ENCODE data around the gene TEX10. TPM values are rescaled to one million over a fixed set of nuclear protein-coding genes. Genes with fewer than 3 reads are reported as not detected.

The TEX10 gene
- total and polyA plus RNA-seq, 9 donors, result 21.5 to 26.3 (median 22.3) TPM

DNA sequence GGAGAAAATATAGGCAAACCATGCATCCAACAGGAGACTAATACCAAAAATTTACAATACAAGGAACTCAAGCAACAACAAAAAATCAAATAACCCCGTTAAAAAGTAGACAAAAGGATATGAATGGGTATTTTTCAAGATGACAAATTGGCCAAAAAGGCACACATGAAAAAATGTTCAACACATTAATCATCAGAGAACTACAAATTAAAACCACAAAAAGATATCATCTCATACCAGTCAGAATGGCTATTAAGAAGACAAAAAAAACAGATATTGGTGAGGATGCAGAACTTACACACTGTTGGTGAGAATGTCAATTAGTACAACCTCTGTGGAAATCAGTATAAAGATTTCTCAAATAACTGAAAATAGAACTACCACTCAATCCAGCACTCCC lies 35.0 kb downstream of the TEX10 start:
- no CpG with 5 or more reads among the region's 1 CpG for WGBS (ENCODE audit: insufficient coverage)
- Histone ChIP-seq H3K27me3 (ENCODE audit: control insufficient read depth, insufficient read depth, low read length) (no peaks in the 10 kb centered on the region), H3K4me1 (ENCODE audit: control insufficient read depth, insufficient read depth, low read length) (no peaks in the 10 kb centered on the region), H3K4me3 (ENCODE audit: low read length) (no peak overlapping the region), H3K36me3 (ENCODE audit: control insufficient read depth, insufficient read depth, low read length) (peaks cover 9% of the 10 kb centered on the region), H3K9me3 (replicated peaks; ENCODE audit: control insufficient read depth, low read depth, low read length) (no peaks in the 10 kb centered on the region), H3K27ac (ENCODE audit: low read length) (no peak overlapping the region)
- no peak for DNase-seq

DNA sequence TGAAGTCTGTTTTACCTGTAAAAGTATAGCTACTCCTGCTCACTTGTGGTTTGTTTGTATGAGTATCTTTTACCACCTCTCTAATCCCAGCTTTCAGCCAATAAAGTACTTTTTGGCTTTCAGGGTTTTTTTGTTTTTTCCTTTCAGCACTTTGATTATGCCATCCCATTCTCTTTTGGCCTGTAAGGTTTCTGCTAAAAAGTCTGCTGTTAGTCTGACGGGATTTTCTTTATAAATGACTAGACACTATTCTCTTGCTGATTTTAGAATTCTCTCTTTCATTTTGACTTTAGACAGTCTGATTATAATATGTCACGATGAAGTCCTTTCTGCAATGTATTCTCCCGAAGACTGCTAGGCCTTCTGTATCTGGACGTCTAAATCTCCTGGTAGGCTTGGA lies 37.2 kb downstream of the TEX10 start:
- WGBS (ENCODE audit: insufficient coverage), result no CpG with 5 or more reads among the region's 4 CpGs

DNA sequence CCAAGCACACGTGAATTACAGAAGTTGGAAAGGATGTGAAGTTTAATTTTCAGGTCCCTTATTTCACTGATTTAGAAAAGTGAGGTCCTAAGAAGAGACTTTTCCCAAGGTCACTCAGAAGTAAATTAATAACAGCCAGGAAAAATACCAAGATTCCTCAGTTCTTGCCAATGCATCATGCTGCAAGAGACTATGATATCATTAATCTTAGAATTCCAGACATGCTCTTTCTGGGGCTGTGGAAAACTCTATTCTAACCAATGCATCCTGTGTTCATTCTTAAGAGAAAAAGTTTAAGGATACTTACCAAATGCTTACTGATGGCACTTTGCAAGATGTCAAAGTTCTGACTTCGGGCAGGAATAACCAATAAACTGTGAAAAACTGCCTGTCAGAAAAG lies 42.8 kb downstream of the TEX10 start:
- DNase-seq, result no peak
- no peaks in the 10 kb centered on the region for H3K4me1 ChIP-seq (ENCODE audit: control insufficient read depth, insufficient read depth, low read length)
- WGBS (ENCODE audit: insufficient coverage), result no CpG with 5 or more reads among the region's 2 CpGs
- no peaks in the 10 kb centered on the region for H3K27me3 ChIP-seq (ENCODE audit: control insufficient read depth, insufficient read depth, low read length)
- no peak overlapping the region for H3K27ac ChIP-seq (ENCODE audit: low read length)
- H3K4me3 ChIP-seq (ENCODE audit: low read length), result no peak overlapping the region
- H3K9me3 ChIP-seq (replicated peaks; ENCODE audit: control insufficient read depth, low read depth, low read length), result no peaks in the 10 kb centered on the region
- peaks cover 11% of the 10 kb centered on the region for H3K36me3 ChIP-seq (ENCODE audit: control insufficient read depth, insufficient read depth, low read length)

More for the DNA sequence above, 37.2 kb downstream of the TEX10 start:
- peaks cover 12% of the 10 kb centered on the region for H3K36me3 ChIP-seq (ENCODE audit: control insufficient read depth, insufficient read depth, low read length)
- no peaks in the 10 kb centered on the region for H3K4me1 ChIP-seq (ENCODE audit: control insufficient read depth, insufficient read depth, low read length)
- H3K9me3 ChIP-seq (replicated peaks; ENCODE audit: control insufficient read depth, low read depth, low read length), result no peaks in the 10 kb centered on the region
- no peaks in the 10 kb centered on the region for H3K27me3 ChIP-seq (ENCODE audit: control insufficient read depth, insufficient read depth, low read length)
- no peak for DNase-seq
- no peak overlapping the region for H3K4me3 ChIP-seq (ENCODE audit: low read length)
- no peak overlapping the region for H3K27ac ChIP-seq (ENCODE audit: low read length)

GRCh38 chr9:100308965-100309564 lies 43.7 kb downstream of the TEX10 start:
- no peaks in the 10 kb centered on the region for H3K4me1 ChIP-seq (ENCODE audit: control insufficient read depth, insufficient read depth, low read length)
- H3K36me3 ChIP-seq (ENCODE audit: control insufficient read depth, insufficient read depth, low read length), result peaks cover 11% of the 10 kb centered on the region
- H3K27me3 ChIP-seq (ENCODE audit: control insufficient read depth, insufficient read depth, low read length), result no peaks in the 10 kb centered on the region
- H3K9me3 ChIP-seq (replicated peaks; ENCODE audit: control insufficient read depth, low read depth, low read length), result no peaks in the 10 kb centered on the region
- H3K4me3 ChIP-seq (ENCODE audit: low read length), result no peak overlapping the region
- H3K27ac ChIP-seq (ENCODE audit: low read length), result no peak overlapping the region
- DNase-seq, result no peak
- WGBS (ENCODE audit: insufficient coverage), result no CpG with 5 or more reads among the region's 1 CpG

DNA sequence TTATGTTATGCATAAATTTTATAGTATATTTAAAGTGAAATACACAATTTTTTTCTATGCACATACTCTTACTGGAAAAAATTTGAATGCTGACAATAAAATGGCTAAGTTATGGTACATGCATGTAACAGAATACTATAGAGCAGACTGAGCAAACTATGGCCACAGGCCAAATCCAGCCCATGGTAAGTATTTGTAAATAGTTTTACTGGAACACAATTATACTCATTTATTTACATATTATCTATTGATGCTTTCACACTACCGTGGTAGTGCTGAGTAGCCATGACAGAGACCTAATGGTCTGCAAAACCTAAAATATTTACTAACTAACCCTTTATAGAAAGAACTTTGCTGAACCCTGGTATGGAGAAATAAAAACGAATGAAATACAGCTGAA lies 45.7 kb downstream of the TEX10 start:
- Histone ChIP-seq H3K4me1 (ENCODE audit: control insufficient read depth, insufficient read depth, low read length) (no peaks in the 10 kb centered on the region), H3K4me3 (ENCODE audit: low read length) (no peak overlapping the region), H3K36me3 (ENCODE audit: control insufficient read depth, insufficient read depth, low read length) (peaks cover 18% of the 10 kb centered on the region), H3K27ac (ENCODE audit: low read length) (no peak overlapping the region), H3K27me3 (ENCODE audit: control insufficient read depth, insufficient read depth, low read length) (no peaks in the 10 kb centered on the region), H3K9me3 (replicated peaks; ENCODE audit: control insufficient read depth, low read depth, low read length) (no peaks in the 10 kb centered on the region)
- no CpG with 5 or more reads among the region's 2 CpGs for WGBS (ENCODE audit: insufficient coverage)
- no peak for DNase-seq

- H3K27ac ChIP-seq (ENCODE audit: low read length), result no peak overlapping the region
- no peaks in the 10 kb centered on the region for H3K27me3 ChIP-seq (ENCODE audit: control insufficient read depth, insufficient read depth, low read length)
- H3K4me3 ChIP-seq (ENCODE audit: low read length), result no peak overlapping the region
- H3K4me1 ChIP-seq (ENCODE audit: control insufficient read depth, insufficient read depth, low read length), result no peaks in the 10 kb centered on the region
- 80% methylated on average over 1 of the region's 1 CpG for WGBS (ENCODE audit: insufficient coverage)
- no peaks in the 10 kb centered on the region for H3K9me3 ChIP-seq (replicated peaks; ENCODE audit: control insufficient read depth, low read depth, low read length)
- no peak for DNase-seq
- peaks cover 22% of the 10 kb centered on the region for H3K36me3 ChIP-seq (ENCODE audit: control insufficient read depth, insufficient read depth, low read length)
Measured at GRCh38 chr9:100306283-100306682, 46.5 kb downstream of the TEX10 start.

DNA sequence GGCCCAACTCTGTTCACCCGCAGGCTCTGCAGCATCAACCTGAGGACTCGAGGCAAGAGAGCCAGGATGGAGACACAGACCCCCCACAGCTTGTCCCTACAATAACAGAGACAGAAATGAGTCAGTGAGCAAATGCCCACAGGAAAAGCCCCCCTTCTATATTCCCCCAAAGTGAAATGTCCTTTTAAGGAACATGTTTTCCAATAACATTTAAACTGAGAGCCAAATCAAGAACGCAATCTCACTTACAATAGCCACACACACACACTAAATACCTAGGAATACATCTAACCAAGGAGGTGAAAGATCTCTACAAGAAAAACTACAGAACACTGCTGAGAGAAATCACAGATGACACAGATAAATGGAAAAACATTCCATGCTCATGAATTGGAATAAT lies 49.0 kb downstream of the TEX10 start:
- WGBS (ENCODE audit: insufficient coverage), result no CpG with 5 or more reads among the region's 3 CpGs
- no peak for DNase-seq
- no peak overlapping the region for H3K27ac ChIP-seq (ENCODE audit: low read length)
- peaks cover 35% of the 10 kb centered on the region for H3K36me3 ChIP-seq (ENCODE audit: control insufficient read depth, insufficient read depth, low read length)
- no peaks in the 10 kb centered on the region for H3K27me3 ChIP-seq (ENCODE audit: control insufficient read depth, insufficient read depth, low read length)
- no peaks in the 10 kb centered on the region for H3K4me1 ChIP-seq (ENCODE audit: control insufficient read depth, insufficient read depth, low read length)
- H3K9me3 ChIP-seq (replicated peaks; ENCODE audit: control insufficient read depth, low read depth, low read length), result no peaks in the 10 kb centered on the region
- H3K4me3 ChIP-seq (ENCODE audit: low read length), result no peak overlapping the region

- H3K27ac ChIP-seq (ENCODE audit: low read length), result no peak overlapping the region
- no peak overlapping the region for H3K4me3 ChIP-seq (ENCODE audit: low read length)
- H3K9me3 ChIP-seq (replicated peaks; ENCODE audit: control insufficient read depth, low read depth, low read length), result no peaks in the 10 kb centered on the region
- no peak for DNase-seq
- no peaks in the 10 kb centered on the region for H3K27me3 ChIP-seq (ENCODE audit: control insufficient read depth, insufficient read depth, low read length)
- H3K36me3 ChIP-seq (ENCODE audit: control insufficient read depth, insufficient read depth, low read length), result peaks cover 58% of the 10 kb centered on the region
- no CpG with 5 or more reads among the region's 3 CpGs for WGBS (ENCODE audit: insufficient coverage)
- no peaks in the 10 kb centered on the region for H3K4me1 ChIP-seq (ENCODE audit: control insufficient read depth, insufficient read depth, low read length)
Measured at GRCh38 chr9:100298378-100298777, 54.4 kb downstream of the TEX10 start.

- H3K27me3 ChIP-seq (ENCODE audit: control insufficient read depth, insufficient read depth, low read length), result no peaks in the 10 kb centered on the region
Measured at GRCh38 chr9:100296407-100296806, 56.3 kb downstream of the TEX10 start.

DNA sequence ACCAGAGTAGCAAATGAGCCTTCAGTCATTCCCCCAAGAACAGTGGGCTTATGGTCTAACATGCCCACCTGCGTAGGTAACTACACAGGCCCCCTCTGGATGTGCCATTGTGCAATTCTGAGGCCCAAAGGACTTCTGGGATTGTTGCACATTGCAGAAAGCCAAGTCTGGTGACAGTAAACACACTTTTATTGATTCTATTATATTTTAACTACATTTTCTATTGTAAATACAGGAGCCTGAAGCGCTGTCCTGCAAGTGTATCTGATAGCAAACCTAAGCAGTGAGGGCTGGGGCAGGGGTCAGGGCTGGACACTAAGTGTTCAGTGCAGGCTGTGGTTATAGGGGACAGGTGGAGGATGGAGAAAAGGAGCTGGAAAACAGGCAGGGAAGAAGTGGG lies 57.5 kb downstream of the TEX10 start:
- Histone ChIP-seq H3K9me3 (replicated peaks; ENCODE audit: control insufficient read depth, low read depth, low read length) (no peaks in the 10 kb centered on the region), H3K36me3 (ENCODE audit: control insufficient read depth, insufficient read depth, low read length) (peaks cover 54% of the 10 kb centered on the region), H3K4me3 (ENCODE audit: low read length) (no peak overlapping the region), H3K27ac (ENCODE audit: low read length) (no peak overlapping the region), H3K4me1 (ENCODE audit: control insufficient read depth, insufficient read depth, low read length) (no peaks in the 10 kb centered on the region), H3K27me3 (ENCODE audit: control insufficient read depth, insufficient read depth, low read length) (no peaks in the 10 kb centered on the region)
- WGBS (ENCODE audit: insufficient coverage), result 100% methylated on average over 1 of the region's 2 CpGs
- DNase-seq, result no peak

More at GRCh38 chr9:100296407-100296806, 56.3 kb downstream of the TEX10 start:
- peaks cover 62% of the 10 kb centered on the region for H3K36me3 ChIP-seq (ENCODE audit: control insufficient read depth, insufficient read depth, low read length)
- WGBS (ENCODE audit: insufficient coverage), result 86% methylated on average over 2 of the region's 4 CpGs
- H3K27ac ChIP-seq (ENCODE audit: low read length), result no peak overlapping the region
- H3K4me3 ChIP-seq (ENCODE audit: low read length), result no peak overlapping the region
- DNase-seq, result no peak
- H3K4me1 ChIP-seq (ENCODE audit: control insufficient read depth, insufficient read depth, low read length), result no peaks in the 10 kb centered on the region
- H3K9me3 ChIP-seq (replicated peaks; ENCODE audit: control insufficient read depth, low read depth, low read length), result no peaks in the 10 kb centered on the region

- 78% methylated on average over 6 of the region's 6 CpGs for WGBS (ENCODE audit: insufficient coverage)
- peaks cover 55% of the 10 kb centered on the region for H3K36me3 ChIP-seq (ENCODE audit: control insufficient read depth, insufficient read depth, low read length)
- DNase-seq, result no peak
- no peaks in the 10 kb centered on the region for H3K9me3 ChIP-seq (replicated peaks; ENCODE audit: control insufficient read depth, low read depth, low read length)
- no peak overlapping the region for H3K27ac ChIP-seq (ENCODE audit: low read length)
- no peaks in the 10 kb centered on the region for H3K4me1 ChIP-seq (ENCODE audit: control insufficient read depth, insufficient read depth, low read length)
- H3K4me3 ChIP-seq (ENCODE audit: low read length), result no peak overlapping the region
- no peaks in the 10 kb centered on the region for H3K27me3 ChIP-seq (ENCODE audit: control insufficient read depth, insufficient read depth, low read length)
Measured at GRCh38 chr9:100294806-100295205, 57.9 kb downstream of the TEX10 start.

All from muscle of leg (tissue), 11 donors.